Kidney (tissue), 14 donors: ENCODE measurements around the gene SPAG6. TPM values are rescaled to one million over a fixed set of nuclear protein-coding genes. Genes with fewer than 3 reads are reported as not detected.

Source experiments
- DNase-seq, 5 donors: peaks; one replicate each; pipeline ENCODE4 v3.0.0-alpha.2; 2013 to 2020
- FAIRE-seq: peaks from 2 replicates; lab custom pipeline; 2012; peaks lifted over from hg19 to GRCh38; lab: Jason Lieb, UNC
- H3K27ac ChIP-seq, 2 donors: one replicate each; pipeline ENCODE4 v1.7.0; 2013; ENCODE audit warnings: low read depth in 2 of 2, low read length in 2 of 2, inconsistent platforms in 1 of 2
- H3K27me3 ChIP-seq: one replicate; pipeline ENCODE4 v1.7.1; 2013; ENCODE audit warnings: low read length, inconsistent platforms; ENCODE audit not compliant: control insufficient read depth, insufficient read depth
- H3K36me3 ChIP-seq, 3 donors: one replicate each; pipeline versions ENCODE4 v1.7.0 to v1.7.1; 2013; ENCODE audit warnings: low read length in 3 of 3, control low read depth in 1 of 3, inconsistent platforms in 1 of 3; ENCODE audit not compliant: insufficient read depth in 3 of 3, control insufficient read depth in 2 of 3
- H3K4me1 ChIP-seq, 3 donors: one replicate each; pipeline versions ENCODE4 v1.7.0 to v1.7.1; 2013; ENCODE audit warnings: low read length in 3 of 3, inconsistent platforms in 1 of 3, low read depth in 1 of 3; ENCODE audit not compliant: control insufficient read depth in 2 of 3, insufficient read depth in 2 of 3
- H3K4me3 ChIP-seq, 3 donors: one replicate each; pipeline versions ENCODE4 v1.7.0 to v1.8.1; 2013; ENCODE audit warnings: low read length in 3 of 3, control low read depth in 1 of 3, inconsistent platforms in 1 of 3
- H3K9ac ChIP-seq, 3 donors: one replicate each; pipeline versions ENCODE4 v1.7.0 to v1.7.1; 2013; ENCODE audit warnings: low read length in 3 of 3, control low read depth in 1 of 3, inconsistent platforms in 1 of 3
- H3K9me3 ChIP-seq, 3 donors: one replicate each; pipeline versions ENCODE4 v1.7.0 to v1.7.1; 2013; ENCODE audit warnings: low read length in 3 of 3, control low read depth in 1 of 3, inconsistent platforms in 1 of 3; ENCODE audit not compliant: control insufficient read depth in 2 of 3, insufficient read depth in 1 of 3
- CTCF ChIP-seq: IDR thresholded peaks from 3 replicates; pipeline ENCODE4 v1.5.1; 2012; ENCODE audit warnings: mild to moderate bottlenecking, moderate library complexity, borderline replicate concordance; ENCODE audit not compliant: insufficient read depth; ENCODE audit errors: extremely low read depth
- intact Hi-C: fragments of 100-400 bp; cut with DNase I; formaldehyde crosslinking; loops from one replicate; pipeline ENCODE4 v1.11.1; 2022
- polyA plus RNA-seq: library from polyadenylated mRNA; stranded (reverse); fragments of 350-450 nt; fragmentation: Illumina TruSeq; extraction: RNeasy Lipid Tissue Mini Kit (QIAGEN cat#74804); gene quantifications from one replicate; pipeline ENCODE4 v1.2.3, GENCODE V29; 2014; ENCODE audit warnings: low read depth, low replicate concordance; ENCODE audit not compliant: insufficient read depth
- total RNA-seq: library from RNA; stranded (reverse); fragmentation: NEBNext Ultra II Directional; extraction: Animal tissue kit (Norgen Biotek cat#: 25700); gene quantifications from one replicate; pipeline ENCODE4 v1.2.1, GENCODE V29; 2021
- donor health status: control.
- donor health status: control.
- donor health status: control.
- donor health status: control.
- donor health status: control.
- donor health status: DM: yes; HTN: yes; CAD: no.
- donor health status: Normal renal cell carcinoma (clear cell type).

Gene SPAG6
- total and polyA plus RNA-seq, 2 donors from 2014 or later, result 0.30 to 8.4 TPM

- intact Hi-C loops, result no loop called here
- H3K36me3 ChIP-seq, result no peaks in the 10 kb centered on the region
- H3K4me3 ChIP-seq, result no peak overlapping the region
- TF ChIP-seq CTCF, result no peak
- H3K27me3 ChIP-seq, result no peaks in the 10 kb centered on the region
- H3K9ac ChIP-seq, result no peak overlapping the region
- H3K4me1 ChIP-seq, result no peaks in the 10 kb centered on the region
- DNase-seq, result no peak
- FAIRE-seq, result no peak
- H3K9me3 ChIP-seq, result peaks cover 0 to 4% (median 0%) of the 10 kb centered on the region in 3 donors
- no peak overlapping the region for H3K27ac ChIP-seq
Observed at GRCh38 chr10:22447068-22447467, 101.8 kb downstream of the SPAG6 start.

- Histone ChIP-seq H3K4me3 (no peak overlapping the region), H3K27me3 (no peaks in the 10 kb centered on the region), H3K4me1 (no peaks in the 10 kb centered on the region), H3K9me3 (peaks cover 0 to 4% (median 0%) of the 10 kb centered on the region in 3 donors), H3K27ac (no peak overlapping the region), H3K36me3 (no peaks in the 10 kb centered on the region), H3K9ac (no peak overlapping the region)
- FAIRE-seq (no peak), DNase-seq (no peak)
- intact Hi-C loops, result no loop called here
- TF ChIP-seq CTCF, result no peak
Observed at GRCh38 chr10:22451346-22451745, 106.0 kb downstream of the SPAG6 start.

- DNase-seq, result no peak
- Histone ChIP-seq H3K9ac (no peak overlapping the region), H3K9me3 (peaks cover 0 to 4% (median 0%) of the 10 kb centered on the region in 3 donors), H3K36me3 (no peaks in the 10 kb centered on the region), H3K27ac (no peak overlapping the region), H3K4me3 (no peak overlapping the region), H3K27me3 (no peaks in the 10 kb centered on the region), H3K4me1 (no peaks in the 10 kb centered on the region)
- no peak for FAIRE-seq
- TF ChIP-seq CTCF, result no peak
- intact Hi-C loops, result no loop called here
Observed at GRCh38 chr10:22453320-22453719, 108.0 kb downstream of the SPAG6 start.
